Measurements from ENCODE around the gene HOXC10. TPM values are rescaled to one million over a fixed set of nuclear protein-coding genes. Genes with fewer than 3 reads are reported as not detected.

The HOXC10 gene
- total and polyA plus RNA-seq, 2 of the 8 experiments (the other 6 are each of a cell fraction or from before 2014, with no cell fraction given): not detected

GRCh38 chr12:54032627-54033100 is 47.7 kb downstream of the HOXC10 start, which contains the start of gene HOXC5:
HOXC5 (plus strand) TSS chr12:54033050; CDS start chr12:54033123, 73 bp downstream.
- no peak within 1 kb of the TSS for H3K56ac ChIP-seq (replicated peaks; ENCODE audit: insufficient read length, low read depth, low read length)
- H3K4me1 ChIP-seq (replicated peaks in 1 of 4; ENCODE audit: control insufficient read depth in 3 of 4, insufficient read depth in 4 of 4, low read length in 3 of 4): peaks cover 0 to 9% (median 2%) of the 10 kb centered on the region in 4 experiments; a peak in 5 of 7 replicates
- H3K9me3 ChIP-seq (ENCODE audit: insufficient read depth in 2 of 2, low read depth in 1 of 2, low read length in 1 of 2): no peaks in the 10 kb centered on the region; a peak in 1 of 4 replicates
- peak; percentile 68 to 93 for DNase-seq (ENCODE audit: low read depth in 1 of 2, low spot score in 2 of 2)
- no peaks in the 10 kb centered on the region for H3K79me2 ChIP-seq (ENCODE audit: control insufficient read depth in 1 of 2, insufficient read depth in 2 of 2, low read length in 2 of 2)
- CTCF ChIA-PET (ENCODE audit: partially characterized antibody): interaction anchor here (0.6 to 20.0 kb wide), 56 partner anchors 8 to 1785 kb away, joined by 3 to 339 read pairs (median 4); partner anchors contain the start of genes HOXC10, HOXC4, HOXC8 and HOXC9
- H3K4me2 ChIP-seq (ENCODE audit: insufficient read depth in 1 of 2, low read depth in 2 of 2, low read length in 2 of 2): peak within 1 kb of the TSS in 1 of 2 experiments; percentile 11; a peak in 1 of 4 replicates
- peak within 1 kb of the TSS in 1 of 4 experiments; percentile 9; a peak in 2 of 8 replicates for H3K4me3 ChIP-seq (ENCODE audit: extremely low read depth in 1 of 4, insufficient read depth in 2 of 4, low read depth in 3 of 4, low read length in 4 of 4)
- FAIRE-seq: peak; percentile 92
- 5% methylated on average over 11 of the region's 12 CpGs; no CpG with 5 or more reads in 1 of the 2 experiments for WGBS, 2 experiments (ENCODE audit: extremely low coverage in 1 of 2, insufficient coverage in 1 of 2, insufficient read length in 1 of 2, insufficient replicate concordance in 2 of 2, low coverage in 1 of 2, low lambda C conversion rate in 2 of 2, missing lambda C conversion rate in 1 of 2)
- no peak within 1 kb of the TSS for H2BK120ac ChIP-seq (replicated peaks; ENCODE audit: low read depth, low read length)
- no peak within 1 kb of the TSS for H2BK5ac ChIP-seq (ENCODE audit: low read depth, low read length)
- POLR2A ChIA-PET (ENCODE audit: partially characterized antibody): no interaction called here
- H3K14ac ChIP-seq (ENCODE audit: insufficient read length): no peak within 1 kb of the TSS
- no peak within 1 kb of the TSS for H2AFZ ChIP-seq (ENCODE audit: low read length)
- peaks cover 0 to 8% (median 0%) of the 10 kb centered on the region in 4 experiments; a peak in 1 of 8 replicates for H3K36me3 ChIP-seq (ENCODE audit: control insufficient read depth in 2 of 4, insufficient read depth in 4 of 4, low read length in 3 of 4)
- H2BK20ac ChIP-seq (ENCODE audit: low read length): no peak within 1 kb of the TSS
- no peak within 1 kb of the TSS; the same call in 1 of the 2 replicates for H2BK12ac ChIP-seq (ENCODE audit: low read depth, low read length)
- no peaks in the 10 kb centered on the region for H3K23me2 ChIP-seq (ENCODE audit: low read depth, low read length)
- peaks cover 94 to 100% (median 98%) of the 10 kb centered on the region in 4 experiments for H3K27me3 ChIP-seq (replicated peaks in 1 of 4; ENCODE audit: control insufficient read depth in 3 of 4, extremely low read depth in 1 of 4, insufficient read depth in 3 of 4, low read length in 3 of 4)
- no peak within 1 kb of the TSS for H4K8ac ChIP-seq (ENCODE audit: extremely low read depth, insufficient read depth, low read length)
- peaks cover 12 to 13% of the 10 kb centered on the region in 2 experiments for H4K20me1 ChIP-seq (replicated peaks in 1 of 2; ENCODE audit: control insufficient read depth in 1 of 2, insufficient read depth in 2 of 2, low read length in 2 of 2)
- no peak within 1 kb of the TSS for H3K4ac ChIP-seq (replicated peaks; ENCODE audit: insufficient read length, low read depth, low read length)
- H2BK15ac ChIP-seq (ENCODE audit: low read length): no peak within 1 kb of the TSS
- H4K91ac ChIP-seq (replicated peaks; ENCODE audit: insufficient read length, low read length): no peak within 1 kb of the TSS
- no peak within 1 kb of the TSS for H3K18ac ChIP-seq (ENCODE audit: extremely low read depth, low read length)
- no peaks in the 10 kb centered on the region for H3K79me1 ChIP-seq (ENCODE audit: low read depth, low read length)
- H3K9ac ChIP-seq (replicated peaks in 1 of 4; ENCODE audit: extremely low read depth in 1 of 4, low read depth in 3 of 4, low read length in 3 of 4): no peak within 1 kb of the TSS
- H2AK5ac ChIP-seq (ENCODE audit: low read depth, low read length): peak within 1 kb of the TSS; percentile 82; the same call in 1 of the 2 replicates
- H3K23ac ChIP-seq (ENCODE audit: insufficient read length): no peak within 1 kb of the TSS
- H4K5ac ChIP-seq (ENCODE audit: insufficient read length, low read depth, low read length): no peak within 1 kb of the TSS
- H3K27ac ChIP-seq (ENCODE audit: low read depth, low read length): no peak within 1 kb of the TSS
- TF ChIP-seq TEAD4 (IDR thresholded peaks at IDR 0.05; ENCODE audit: low read depth, low read length): peak; percentile 50; the same call in 1 of the 2 replicates
- no peak for TF ChIP-seq SIRT6 (IDR thresholded peaks at IDR 0.05; ENCODE audit: low read length)
- no peak for TF ChIP-seq NRF1 (IDR thresholded peaks at IDR 0.05; ENCODE audit: low read depth, low read length)
- TF ChIP-seq CBX5 (IDR thresholded peaks at IDR 0.05; ENCODE audit: low read depth, low read length): no peak
- TF ChIP-seq CTCF (IDR thresholded peaks at IDR 0.05; ENCODE audit: control extremely low read depth in 1 of 3, insufficient read depth in 1 of 3, low read depth in 1 of 3, low read length in 3 of 3): peak; percentile 85 to 93 (median 90)
- 0 out of 2 replicates have a peak, but pooled peaks have one; percentile 58 for TF ChIP-seq TCF12 (IDR thresholded peaks at IDR 0.05; ENCODE audit: low read depth, low read length)
- TF ChIP-seq MAFK (IDR thresholded peaks at IDR 0.05; ENCODE audit: low read depth, low read length): no peak
- TF ChIP-seq KDM1A (IDR thresholded peaks at IDR 0.05; ENCODE audit: borderline replicate concordance, low read length): peak; percentile 67; the same call in 1 of the 2 replicates
- TF ChIP-seq POLR2A (IDR thresholded peaks at IDR 0.05; ENCODE audit: control extremely low read depth in 1 of 2, low read depth in 2 of 2, low read length in 2 of 2): no peak
- no peak for TF ChIP-seq SAP30 (IDR thresholded peaks at IDR 0.05; ENCODE audit: insufficient read depth, insufficient replicate concordance, low read length)
- TF ChIP-seq YY1 (IDR thresholded peaks at IDR 0.05; ENCODE audit: low read depth, low read length): peak; percentile 73
